Skeletal muscle tissue (tissue), 4 donors: ENCODE results near the gene MRTFA. TPM values are rescaled to one million over a fixed set of nuclear protein-coding genes. Genes with fewer than 3 reads are reported as not detected.
A peak's percentile ranks its signal among the peaks of the same experiment; 100 is the strongest.
"Not testable (repeated sequence)": the region's sequence is repeated elsewhere in the genome, so short reads cannot be mapped to it uniquely, and the experiment has no call there.

Source experiments
- H3K27ac ChIP-seq: one replicate; pipeline ENCODE4 v1.7.0; 2013; ENCODE audit warnings: mild to moderate bottlenecking, low read depth, low read length, inconsistent platforms
- H3K27me3 ChIP-seq, 3 donors: one replicate each; pipeline ENCODE4 v1.7.0; 2013; ENCODE audit warnings: low read length in 3 of 3; ENCODE audit not compliant: control insufficient read depth in 3 of 3, insufficient read depth in 3 of 3
- H3K36me3 ChIP-seq, 3 donors: one replicate each; pipeline ENCODE4 v1.7.0; 2013; ENCODE audit warnings: low read length in 3 of 3; ENCODE audit not compliant: control insufficient read depth in 3 of 3, insufficient read depth in 3 of 3
- H3K4me1 ChIP-seq, 3 donors: one replicate each; pipeline ENCODE4 v1.7.0; 2013; ENCODE audit warnings: low read length in 3 of 3, mild to moderate bottlenecking in 3 of 3; ENCODE audit not compliant: control insufficient read depth in 3 of 3, insufficient read depth in 3 of 3
- H3K4me3 ChIP-seq, 3 donors: one replicate each; pipeline ENCODE4 v1.7.0; 2013; ENCODE audit warnings: low read length in 3 of 3
- H3K9ac ChIP-seq, 3 donors: one replicate each; pipeline ENCODE4 v1.7.0; 2013; ENCODE audit warnings: low read length in 3 of 3, mild to moderate bottlenecking in 3 of 3, moderate library complexity in 2 of 3, low read depth in 1 of 3
- H3K9me3 ChIP-seq, 3 donors: one replicate each; pipeline ENCODE4 v1.7.0; 2013; ENCODE audit warnings: low read length in 3 of 3; ENCODE audit not compliant: control insufficient read depth in 3 of 3
- total RNA-seq: library from RNA; depleted of rRNA; stranded (reverse); fragments of >200 nt; gene quantifications from one replicate; pipeline ENCODE4 v1.2.3, GENCODE V29; 2014
- donor health status: Osteomylitis.

The MRTFA gene
- total RNA-seq, 1 donor from 2014 or later = 25.6 TPM

DNA sequence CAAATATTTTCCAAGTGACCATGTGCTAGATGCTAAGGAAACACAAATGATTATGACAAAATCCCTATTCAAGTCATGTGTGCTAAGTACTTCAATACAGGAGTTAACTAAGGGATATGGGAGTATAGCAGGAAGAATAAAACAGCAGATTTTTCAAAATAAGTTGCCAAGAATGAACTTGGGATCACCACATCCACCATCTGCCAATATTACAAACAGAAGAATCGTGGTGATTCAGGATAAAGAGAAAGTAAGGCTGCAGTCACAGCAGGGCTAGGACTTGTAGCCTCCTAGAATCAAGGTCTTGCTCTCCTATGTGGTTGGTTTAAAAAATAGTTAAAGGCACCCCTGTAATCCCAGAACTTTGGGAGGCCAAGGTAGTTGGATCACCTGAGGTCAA lies 34.3 kb downstream of the MRTFA start:
- peaks cover 26 to 34% (median 31%) of the 10 kb centered on the region in 3 donors for H3K4me1 ChIP-seq
- H3K27me3 ChIP-seq = no peaks in the 10 kb centered on the region
- H3K4me3 ChIP-seq = no peak overlapping the region
- no peaks in the 10 kb centered on the region for H3K9me3 ChIP-seq
- no peaks in the 10 kb centered on the region for H3K36me3 ChIP-seq
- no peak overlapping the region for H3K9ac ChIP-seq
- no peak overlapping the region for H3K27ac ChIP-seq

DNA sequence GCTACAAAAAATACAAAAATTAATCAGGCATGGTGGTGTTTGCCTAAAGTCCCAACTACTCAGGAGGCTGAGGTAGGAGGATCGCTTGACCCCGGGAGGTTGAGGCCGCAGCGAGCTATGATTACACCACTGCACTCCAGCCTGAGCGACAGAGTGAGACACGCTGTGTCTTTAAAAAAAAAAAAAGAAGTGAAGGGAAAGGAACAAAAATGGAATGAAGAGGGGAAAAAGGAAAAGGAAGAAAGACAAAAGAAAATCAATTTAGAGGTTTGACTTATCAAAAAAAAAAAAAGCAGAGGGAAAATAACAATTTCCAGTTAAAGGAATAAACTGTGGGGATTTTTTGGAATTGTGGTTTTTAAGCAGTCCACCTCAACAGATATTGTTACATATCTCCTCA lies 36.8 kb downstream of the MRTFA start:
- Histone ChIP-seq H3K36me3 (no peaks in the 10 kb centered on the region), H3K27ac (no peak overlapping the region), H3K4me1 (peaks cover 12 to 25% (median 22%) of the 10 kb centered on the region in 3 donors), H3K4me3 (no peak overlapping the region), H3K27me3 (no peaks in the 10 kb centered on the region), H3K9me3 (no peaks in the 10 kb centered on the region), H3K9ac (no peak overlapping the region)

DNA sequence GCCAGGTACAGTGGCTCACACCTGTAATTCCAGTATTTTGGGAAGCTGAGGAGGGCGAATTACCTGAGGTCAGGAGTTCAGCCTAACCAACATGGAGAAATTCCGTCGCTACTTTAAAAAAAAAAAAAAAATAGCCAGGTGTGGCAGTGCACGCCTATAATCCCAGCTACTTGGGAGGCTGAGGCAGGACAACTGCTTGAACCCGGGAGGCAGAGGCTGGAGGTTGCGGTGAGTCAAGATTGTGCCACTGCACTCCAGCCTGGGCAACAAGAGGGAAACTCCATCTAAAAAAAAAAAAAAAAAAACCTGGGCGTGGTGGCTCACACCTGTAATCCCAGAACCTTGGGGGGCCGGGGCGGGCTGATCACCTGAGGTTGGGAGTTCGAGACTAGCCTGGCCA lies 37.8 kb downstream of the MRTFA start:
- H3K4me1 ChIP-seq = peaks cover 14 to 32% (median 29%) of the 10 kb centered on the region in 3 donors
- H3K9ac ChIP-seq, H3K9me3 ChIP-seq, H3K27me3 ChIP-seq, H3K36me3 ChIP-seq, H3K4me3 ChIP-seq, H3K27ac ChIP-seq: not testable (repeated sequence)

DNA sequence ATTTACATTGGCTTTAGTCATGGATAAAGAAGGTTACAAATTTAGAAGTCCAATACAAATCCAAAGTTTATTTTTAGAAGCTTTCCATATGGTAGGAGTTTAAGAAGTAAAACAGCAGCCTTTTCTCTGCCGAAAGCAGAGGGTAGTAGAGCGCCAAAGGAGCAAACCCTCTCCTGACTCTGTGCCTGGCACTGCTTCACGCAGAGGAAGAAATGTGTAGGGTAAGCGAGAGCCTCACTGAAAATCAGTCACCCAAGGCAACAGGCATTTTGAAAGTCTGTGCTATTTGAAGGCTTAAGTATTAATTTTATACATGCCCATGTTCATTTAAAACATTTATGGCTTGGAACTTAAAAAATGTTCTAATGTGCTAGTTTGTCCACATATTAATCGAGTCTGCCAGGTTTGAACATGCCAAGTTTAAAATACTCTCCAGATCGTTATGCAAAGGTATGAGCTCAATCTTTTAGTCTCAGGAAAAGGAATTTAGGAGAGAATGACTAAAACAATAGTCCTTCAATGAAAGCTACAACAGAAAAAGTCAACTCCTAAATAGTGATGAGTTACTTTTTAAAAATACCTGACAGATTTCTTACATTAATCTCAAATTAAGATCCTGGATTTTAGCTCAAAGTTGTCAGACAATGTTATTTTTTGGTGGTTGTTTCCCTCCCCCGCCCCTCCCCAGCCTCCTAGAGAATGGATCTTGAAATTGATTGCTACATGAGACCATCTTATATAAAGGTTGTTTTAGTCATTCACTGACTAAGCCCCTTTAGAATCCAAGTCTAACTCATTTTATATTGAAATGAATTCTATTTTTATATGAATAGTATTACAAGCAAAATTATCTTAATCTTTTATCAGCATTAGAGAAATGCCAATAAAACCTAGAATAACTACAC lies 38.7 kb downstream of the MRTFA start:
- no peaks in the 10 kb centered on the region for H3K9me3 ChIP-seq
- H3K27ac ChIP-seq = no peak overlapping the region
- H3K9ac ChIP-seq = peak overlapping the region in 2 of 3 donors; percentile 26 to 34
- no peaks in the 10 kb centered on the region for H3K27me3 ChIP-seq
- peak overlapping the region in 1 of 3 donors; percentile 15 for H3K4me3 ChIP-seq
- peaks cover 17 to 32% (median 27%) of the 10 kb centered on the region in 3 donors for H3K4me1 ChIP-seq
- H3K36me3 ChIP-seq = no peaks in the 10 kb centered on the region

DNA sequence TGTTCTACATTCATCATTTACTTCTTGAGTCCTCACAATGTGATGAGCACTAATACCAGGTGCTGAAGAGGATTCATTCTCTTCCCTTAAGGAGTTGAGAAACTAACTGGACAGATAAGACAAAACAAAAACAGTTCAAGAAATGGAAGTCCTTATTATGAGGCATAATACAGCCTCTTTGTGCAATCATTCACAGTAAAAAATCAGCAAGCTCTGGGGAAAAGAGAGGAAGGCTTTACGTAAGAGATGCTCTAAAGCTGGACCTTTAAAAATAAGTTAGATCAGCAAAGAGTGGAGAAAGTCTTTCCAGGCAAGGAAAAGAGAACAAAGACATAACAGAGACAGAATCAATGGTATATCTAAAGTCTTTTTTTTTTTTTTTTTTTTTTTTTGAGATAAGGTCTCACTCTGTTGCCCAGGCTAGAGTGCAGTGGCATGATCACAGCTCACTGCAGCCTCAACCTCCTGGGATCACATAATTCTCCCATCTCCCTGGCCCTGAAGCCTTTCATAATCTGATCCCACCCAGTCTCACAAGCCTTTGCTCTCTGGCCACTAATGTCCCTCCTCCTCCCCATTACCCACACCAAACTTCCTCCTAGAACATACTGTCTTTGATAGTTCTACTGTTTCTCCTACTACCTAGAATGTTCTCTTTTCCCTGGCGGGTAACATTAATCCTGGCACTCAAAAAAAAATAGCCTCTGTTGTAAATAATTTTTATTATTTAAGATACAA lies 40.9 kb downstream of the MRTFA start:
- no peaks in the 10 kb centered on the region for H3K9me3 ChIP-seq
- no peaks in the 10 kb centered on the region for H3K36me3 ChIP-seq
- H3K4me1 ChIP-seq = peaks cover 10 to 20% (median 18%) of the 10 kb centered on the region in 3 donors
- no peak overlapping the region for H3K27ac ChIP-seq
- H3K9ac ChIP-seq = no peak overlapping the region
- no peak overlapping the region for H3K4me3 ChIP-seq
- no peaks in the 10 kb centered on the region for H3K27me3 ChIP-seq

DNA sequence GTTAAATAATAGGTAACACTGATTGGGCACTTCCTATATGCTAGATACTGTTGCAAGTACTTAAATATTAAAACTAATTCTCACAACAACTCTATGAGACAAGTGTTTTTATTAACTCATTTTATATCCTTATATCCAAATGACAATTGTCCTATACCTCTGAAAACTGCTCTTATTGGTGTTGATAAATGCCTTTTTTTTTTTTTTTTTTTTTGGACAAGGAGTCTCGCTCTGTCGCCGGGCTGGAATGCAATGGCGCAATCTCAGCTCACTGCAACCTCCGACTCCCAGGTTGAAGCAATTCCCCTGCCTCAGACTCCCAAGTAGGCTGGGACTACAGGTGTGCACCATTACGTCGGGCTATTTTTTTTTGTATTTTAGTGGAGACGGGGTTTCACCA lies 41.6 kb downstream of the MRTFA start:
- H3K9ac ChIP-seq = no peak overlapping the region
- H3K27me3 ChIP-seq = no peaks in the 10 kb centered on the region
- H3K4me1 ChIP-seq = peaks cover 10 to 20% (median 18%) of the 10 kb centered on the region in 3 donors
- H3K27ac ChIP-seq = no peak overlapping the region
- H3K4me3 ChIP-seq = no peak overlapping the region
- no peaks in the 10 kb centered on the region for H3K9me3 ChIP-seq
- no peaks in the 10 kb centered on the region for H3K36me3 ChIP-seq

DNA sequence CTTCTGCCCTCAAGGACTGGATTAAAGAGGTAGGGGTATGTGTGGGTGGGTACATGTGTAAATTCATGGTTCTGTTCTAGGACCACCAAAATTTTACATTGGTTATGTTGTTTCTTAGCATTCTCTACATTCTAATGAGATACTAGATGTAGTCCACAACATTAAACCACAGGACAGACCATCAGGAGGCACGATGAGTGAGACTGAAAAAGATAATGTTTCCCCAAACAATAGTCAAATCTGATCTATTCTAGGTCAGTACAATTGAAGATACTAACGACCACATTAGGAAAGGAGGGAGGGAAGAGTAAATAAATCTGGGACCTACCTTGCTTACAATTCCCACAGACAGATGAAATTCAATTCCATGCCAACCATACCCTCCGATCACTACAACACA lies 42.2 kb downstream of the MRTFA start:
- Histone ChIP-seq H3K36me3 (no peaks in the 10 kb centered on the region), H3K4me1 (peaks cover 10 to 20% (median 18%) of the 10 kb centered on the region in 3 donors), H3K4me3 (no peak overlapping the region), H3K27me3 (no peaks in the 10 kb centered on the region), H3K9me3 (no peaks in the 10 kb centered on the region), H3K9ac (no peak overlapping the region), H3K27ac (no peak overlapping the region)

DNA sequence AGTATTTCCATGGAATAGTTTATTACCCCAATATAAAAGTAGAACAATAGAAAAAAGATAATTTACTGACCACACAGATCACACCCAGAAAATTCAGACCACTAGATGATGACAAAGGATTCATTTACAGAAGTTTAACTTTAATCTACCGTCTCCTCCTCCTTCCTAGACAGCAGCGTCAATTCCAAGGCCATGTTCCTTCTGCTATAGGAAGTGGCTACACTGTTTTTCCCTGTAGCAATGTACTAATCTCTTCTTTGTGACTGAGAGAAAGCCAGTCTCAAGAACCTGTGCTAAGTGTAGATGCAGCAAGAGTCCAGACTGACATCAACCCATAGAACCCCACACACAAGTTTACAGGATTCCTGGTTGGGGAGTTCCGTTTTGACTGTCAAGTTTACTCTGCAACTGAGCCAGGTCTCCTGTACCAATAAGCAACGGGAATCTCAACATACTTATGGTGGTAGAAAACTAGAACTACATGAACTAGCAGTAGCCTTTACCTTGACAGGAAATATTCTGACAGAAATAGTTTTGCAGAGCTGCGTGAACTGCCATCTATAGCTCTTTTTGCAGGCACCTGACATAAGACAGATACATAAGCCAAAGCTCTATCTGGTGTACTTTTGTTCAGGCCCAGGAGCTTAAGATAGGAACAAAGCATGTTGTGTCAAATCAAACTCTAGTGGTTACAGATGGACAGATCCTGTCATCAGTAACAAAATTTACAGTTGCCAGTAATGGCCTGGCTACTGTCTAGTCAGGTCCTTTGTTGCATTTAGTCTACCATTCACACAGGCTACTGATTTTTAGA lies 42.9 kb downstream of the MRTFA start:
- Histone ChIP-seq H3K27ac (no peak overlapping the region), H3K36me3 (no peaks in the 10 kb centered on the region), H3K27me3 (no peaks in the 10 kb centered on the region), H3K4me3 (no peak overlapping the region), H3K9ac (no peak overlapping the region), H3K9me3 (no peaks in the 10 kb centered on the region), H3K4me1 (peaks cover 10 to 20% (median 18%) of the 10 kb centered on the region in 3 donors)

DNA sequence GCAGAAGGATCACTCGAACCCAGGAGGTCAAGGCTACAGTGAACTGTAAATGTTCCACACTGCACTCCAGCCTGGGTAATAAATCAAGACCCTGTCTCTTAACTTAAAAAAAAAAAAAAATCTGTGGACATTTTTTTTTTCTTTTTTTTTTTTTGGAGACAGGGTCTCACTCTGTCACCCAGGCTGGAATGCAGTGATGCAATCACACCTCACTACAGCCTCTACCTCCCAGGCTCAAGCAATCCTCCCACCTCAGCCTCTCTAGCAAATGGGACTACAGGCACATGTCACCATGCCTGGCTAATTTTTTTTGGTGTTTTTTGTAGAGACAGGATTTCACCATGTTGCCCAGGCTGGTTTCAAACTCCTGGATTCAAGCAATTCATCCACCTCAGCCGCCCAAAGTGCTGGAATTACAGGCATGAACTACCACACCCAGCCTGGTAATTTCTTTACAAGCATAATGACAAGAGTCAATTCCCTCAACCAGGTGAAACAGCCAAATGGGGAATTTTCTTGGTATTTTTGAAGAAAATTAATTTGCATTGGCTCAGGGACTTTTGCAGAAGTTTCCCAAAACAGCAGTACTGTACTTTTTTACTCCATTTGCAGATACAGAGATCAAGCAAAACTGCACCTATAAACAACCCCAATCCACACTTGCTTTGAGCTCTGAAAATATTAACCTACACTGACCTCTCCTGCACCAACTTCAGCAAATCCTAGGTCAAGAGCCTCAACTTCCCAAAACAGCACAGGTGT lies 44.0 kb downstream of the MRTFA start:
- H3K9ac ChIP-seq = no peak overlapping the region
- no peaks in the 10 kb centered on the region for H3K27me3 ChIP-seq
- H3K27ac ChIP-seq = no peak overlapping the region
- H3K4me1 ChIP-seq = peaks cover 8 to 15% (median 15%) of the 10 kb centered on the region in 3 donors
- no peaks in the 10 kb centered on the region for H3K9me3 ChIP-seq
- H3K36me3 ChIP-seq = peaks cover 0 to 2% (median 0%) of the 10 kb centered on the region in 3 donors
- no peak overlapping the region for H3K4me3 ChIP-seq
